H1 (cell line): ENCODE results near the gene SPATA6L. TPM values are rescaled to one million over a fixed set of nuclear protein-coding genes. Genes with fewer than 3 reads are reported as not detected.

Experiments used
- CTCF ChIA-PET: fragments of 300-600 bp; sonication (Branson Sonifier 250); formaldehyde crosslinking; loops from one replicate; lab custom pipeline; 2021; ENCODE audit not compliant: partially characterized antibody; lab: Charles Lee
- POLR2A ChIA-PET: fragments of 300-600 bp; sonication (Branson Sonifier 250); formaldehyde crosslinking; loops from one replicate; lab custom pipeline; 2021; ENCODE audit warnings: inconsistent platforms; ENCODE audit not compliant: partially characterized antibody; lab: Charles Lee
- DNase-seq, 2 experiments: peaks; one replicate each; pipeline versions ENCODE4 v3.0.0 to v3.0.0-alpha.2; 2010 to 2022; ENCODE audit warnings: low spot score in 2 of 2, low read depth in 1 of 2, mixed read lengths in 1 of 2
- FAIRE-seq: peaks from 2 replicates; lab custom pipeline; 2011; peaks lifted over from hg19 to GRCh38; lab: Jason Lieb, UNC
- H2AFZ ChIP-seq: 2 replicates; pipeline ENCODE4 v1.8.1; 2012; ENCODE audit warnings: low read length, inconsistent platforms
- H2AK5ac ChIP-seq: 2 replicates; pipeline ENCODE4 v1.6.1; 2013; ENCODE audit warnings: low read depth, low read length
- H2BK120ac ChIP-seq: replicated peaks from 2 replicates; pipeline ENCODE3; 2013; ENCODE audit warnings: low read depth, low read length, inconsistent platforms
- H2BK12ac ChIP-seq: 2 replicates; pipeline ENCODE4 v1.6.1; 2013; ENCODE audit warnings: low read depth, low read length
- H2BK15ac ChIP-seq: 2 replicates; pipeline ENCODE4 v1.6.1; 2013; ENCODE audit warnings: low read length
- H2BK20ac ChIP-seq: 2 replicates; pipeline ENCODE4 v1.6.1; 2013; ENCODE audit warnings: low read length
- H2BK5ac ChIP-seq: 2 replicates; pipeline ENCODE4 v1.6.1; 2013; ENCODE audit warnings: low read depth, low read length
- H3K14ac ChIP-seq: 2 replicates; pipeline ENCODE4 v1.6.1; 2013; ENCODE audit warnings: inconsistent platforms; ENCODE audit not compliant: insufficient read length
- H3K18ac ChIP-seq: 2 replicates; pipeline ENCODE4 v1.6.1; 2013; ENCODE audit warnings: low read length; ENCODE audit errors: extremely low read depth
- H3K23ac ChIP-seq: 2 replicates; pipeline ENCODE4 v1.6.1; 2013; ENCODE audit warnings: inconsistent platforms; ENCODE audit not compliant: insufficient read length
- H3K23me2 ChIP-seq: 2 replicates; pipeline ENCODE4 v1.6.1; 2013; ENCODE audit warnings: low read depth, low read length
- H3K27ac ChIP-seq: 2 replicates; pipeline ENCODE4 v1.6.1; 2011; ENCODE audit warnings: low read depth, low read length, inconsistent platforms
- H3K27me3 ChIP-seq, 4 experiments: replicated peaks in 1 of 4; 1 replicate in 1 of 4; 2 replicates in 3 of 4; pipeline versions ENCODE4 v1.6.1 to v1.8.1; 2011 to 2013; ENCODE audit warnings: low read length in 3 of 4, mild to moderate bottlenecking in 3 of 4, inconsistent platforms in 2 of 4, mixed read lengths in 2 of 4, moderate library complexity in 1 of 4; ENCODE audit not compliant: control insufficient read depth in 3 of 4, insufficient read depth in 3 of 4; ENCODE audit errors: extremely low read depth in 1 of 4
- H3K36me3 ChIP-seq, 4 experiments: 2 replicates each; pipeline versions ENCODE4 v1.6.1 to v1.8.1; 2011 to 2013; ENCODE audit warnings: mild to moderate bottlenecking in 4 of 4, low read length in 3 of 4, moderate library complexity in 2 of 4, control low read depth in 1 of 4, inconsistent platforms in 1 of 4; ENCODE audit not compliant: insufficient read depth in 4 of 4, control insufficient read depth in 2 of 4
- H3K4ac ChIP-seq: replicated peaks from 2 replicates; pipeline ENCODE3; 2013; ENCODE audit warnings: low read length, low read depth, mixed read lengths, inconsistent platforms; ENCODE audit not compliant: insufficient read length
- H3K4me1 ChIP-seq, 4 experiments: replicated peaks in 1 of 4; 1 replicate in 1 of 4; 2 replicates in 3 of 4; pipeline versions ENCODE4 v1.6.1 to v1.8.1; 2011 to 2013; ENCODE audit warnings: low read length in 3 of 4, inconsistent platforms in 2 of 4, mixed read lengths in 1 of 4; ENCODE audit not compliant: insufficient read depth in 4 of 4, control insufficient read depth in 3 of 4
- H3K4me2 ChIP-seq, 2 experiments: 2 replicates each; pipeline versions ENCODE4 v1.6.1 to v1.8.1; 2011 to 2013; ENCODE audit warnings: low read depth in 2 of 2, low read length in 2 of 2, control low read depth in 1 of 2, inconsistent platforms in 1 of 2, mild to moderate bottlenecking in 1 of 2; ENCODE audit not compliant: insufficient read depth in 1 of 2
- H3K4me3 ChIP-seq, 4 experiments: fragments of 200-600, 300-600 bp in 1 of 4; sonication (generic), shearing (Covaris generic), sonication (Bioruptor Twin) in 1 of 4; 2 replicates each; pipeline versions ENCODE4 v1.5.1 to v1.8.1; 2011 to 2016; ENCODE audit warnings: low read length in 4 of 4, low read depth in 3 of 4, control low read depth in 2 of 4, inconsistent platforms in 2 of 4, mild to moderate bottlenecking in 2 of 4, mixed read lengths in 1 of 4, moderate library complexity in 1 of 4; ENCODE audit not compliant: insufficient read depth in 2 of 4; ENCODE audit errors: extremely low read depth in 1 of 4
- H3K56ac ChIP-seq: replicated peaks from 2 replicates; pipeline ENCODE3; 2013; ENCODE audit warnings: low read depth, mild to moderate bottlenecking, mixed read lengths, low read length, inconsistent platforms; ENCODE audit not compliant: insufficient read length
- H3K79me1 ChIP-seq: 2 replicates; pipeline ENCODE4 v1.6.1; 2013; ENCODE audit warnings: low read depth, low read length, control low read depth
- H3K79me2 ChIP-seq, 2 experiments: 2 replicates each; pipeline versions ENCODE4 v1.6.1 to v1.8.1; 2012 to 2013; ENCODE audit warnings: low read length in 2 of 2, mild to moderate bottlenecking in 2 of 2, inconsistent platforms in 1 of 2; ENCODE audit not compliant: insufficient read depth in 2 of 2, control insufficient read depth in 1 of 2
- H3K9ac ChIP-seq, 4 experiments: replicated peaks in 1 of 4; 1 replicate in 1 of 4; 2 replicates in 3 of 4; pipeline versions ENCODE4 v1.6.1 to v1.8.1; 2011 to 2013; ENCODE audit warnings: low read depth in 3 of 4, low read length in 3 of 4, control low read depth in 2 of 4, mild to moderate bottlenecking in 2 of 4, moderate library complexity in 2 of 4, inconsistent platforms in 1 of 4; ENCODE audit errors: extremely low read depth in 1 of 4
- H3K9me3 ChIP-seq, 2 experiments: 2 replicates each; pipeline versions ENCODE4 v1.6.1 to v1.8.1; 2012 to 2013; ENCODE audit warnings: mild to moderate bottlenecking in 2 of 2, moderate library complexity in 2 of 2, control low read depth in 1 of 2, inconsistent platforms in 1 of 2, low read depth in 1 of 2, low read length in 1 of 2, mixed read lengths in 1 of 2; ENCODE audit not compliant: insufficient read depth in 2 of 2
- H4K20me1 ChIP-seq, 2 experiments: replicated peaks in 1 of 2; 2 replicates each; pipeline versions ENCODE3 to v1.8.1; 2011 to 2013; ENCODE audit warnings: inconsistent platforms in 2 of 2, low read length in 2 of 2, mild to moderate bottlenecking in 1 of 2; ENCODE audit not compliant: insufficient read depth in 2 of 2, control insufficient read depth in 1 of 2
- H4K5ac ChIP-seq: 2 replicates; pipeline ENCODE4 v1.6.1; 2013; ENCODE audit warnings: low read length, low read depth, mixed read lengths, inconsistent platforms; ENCODE audit not compliant: insufficient read length
- H4K8ac ChIP-seq: 2 replicates; pipeline ENCODE4 v1.8.0; 2013; ENCODE audit warnings: mild to moderate bottlenecking, moderate library complexity, low read length, inconsistent platforms; ENCODE audit not compliant: insufficient read depth; ENCODE audit errors: extremely low read depth
- H4K91ac ChIP-seq: replicated peaks from 2 replicates; pipeline ENCODE3; 2013; ENCODE audit warnings: low read length, mixed read lengths, inconsistent platforms; ENCODE audit not compliant: insufficient read length
- ASH2L ChIP-seq: fragments of 200-600, 300-600 bp; sonication (generic); IDR thresholded peaks from one replicate; pipeline ENCODE4 v1.7.1; 2017; ENCODE audit warnings: low read length
- BRCA1 ChIP-seq: IDR thresholded peaks from 2 replicates; pipeline ENCODE4 v1.6.1; 2012; ENCODE audit warnings: low read depth, low read length, improper control_type of control experiment
- CHD2 ChIP-seq: IDR thresholded peaks from 2 replicates; pipeline ENCODE4 v1.6.1; 2012; ENCODE audit warnings: low read length, improper control_type of control experiment
- whole genome bisulfite sequencing, 2 experiments: shearing (Covaris generic) in 1 of 2; methylation state at CpG; one replicate each; pipeline versions ENCODE4 v1.1.6 to v1.1.7; 2013 to 2015; ENCODE audit warnings: low lambda C conversion rate in 2 of 2, mixed read lengths in 2 of 2, inconsistent platforms in 1 of 2, low coverage in 1 of 2, missing lambda C conversion rate in 1 of 2; ENCODE audit not compliant: insufficient replicate concordance in 2 of 2, insufficient coverage in 1 of 2, insufficient read length in 1 of 2; ENCODE audit errors: extremely low coverage in 1 of 2, missing lambda C conversion rate in 1 of 2; 5-methylcytosine and 5-hydroxymethylcytosine counted together
- polyA plus RNA-seq, 7 experiments: library from polyadenylated mRNA; depleted of rRNA in 3 of 7; stranded (reverse) in 5 of 7; unstranded in 2 of 7; fragments of >200 nt in 5 of 7; fragments of 200-250 nt in 2 of 7; gene quantifications; 1 replicate in 5 of 7; 2 replicates in 1 of 7; 4 replicates in 1 of 7; pipeline versions ENCODE4 v1.2.1 to v1.2.3, GENCODE V29; 2011 to 2013; ENCODE audit warnings: missing spikeins in 2 of 7, mixed read lengths in 2 of 7
- total RNA-seq: library from RNA; stranded (reverse); fragmentation: NEBNext Ultra II Directional; extraction: Animal tissue kit (Norgen Biotek cat#: 25700); gene quantifications from 2 replicates; pipeline ENCODE4 v1.2.1, GENCODE V29; 2021

Gene SPATA6L
- total and polyA plus RNA-seq, 2 of the 8 experiments (the other 6 are each of a cell fraction or from before 2014, with no cell fraction given): 0.57 to 1.1 TPM

GRCh38 chr9:4691795-4692194 lies 25.5 kb upstream of the SPATA6L start:
- no peaks in the 10 kb centered on the region for H3K27me3 ChIP-seq
- no peak overlapping the region for H2BK12ac ChIP-seq
- no peak overlapping the region for H2BK20ac ChIP-seq
- no peaks in the 10 kb centered on the region for H3K9me3 ChIP-seq
- no peak overlapping the region for H2AFZ ChIP-seq
- DNase-seq (no peak), FAIRE-seq (no peak)
- H3K4ac ChIP-seq: no peak overlapping the region
- peaks cover 0 to 22% of the 10 kb centered on the region in 2 experiments; a peak in 2 of 4 replicates for H3K79me2 ChIP-seq
- 83% methylated on average over 3 of the region's 3 CpGs; no CpG with 5 or more reads in 1 of the 2 experiments for WGBS, 2 experiments
- no peak overlapping the region for H2AK5ac ChIP-seq
- no peak overlapping the region for H3K27ac ChIP-seq
- H3K9ac ChIP-seq: no peak overlapping the region
- H3K56ac ChIP-seq: no peak overlapping the region
- H4K8ac ChIP-seq: no peak overlapping the region
- H2BK5ac ChIP-seq: no peak overlapping the region
- CTCF ChIA-PET: interaction anchor here (0.6 to 0.7 kb wide), 2 partner anchors 9 to 67 kb away, joined by 3 to 4 read pairs; no protein-coding TSS in a partner anchor
- no peak overlapping the region for H3K18ac ChIP-seq
- peaks cover 0 to 2% of the 10 kb centered on the region in 2 experiments for H4K20me1 ChIP-seq
- POLR2A ChIA-PET: interaction anchor here (0.6 to 1.1 kb wide), 3 partner anchors 10 to 43 kb away, joined by 3 to 4 read pairs (median 3); no protein-coding TSS in a partner anchor
- H3K79me1 ChIP-seq: no peaks in the 10 kb centered on the region
- no peak overlapping the region for H2BK15ac ChIP-seq
- no peak overlapping the region for H2BK120ac ChIP-seq
- H3K23ac ChIP-seq: no peak overlapping the region
- peaks cover 0 to 31% (median 4%) of the 10 kb centered on the region in 4 experiments; a peak in 2 of 8 replicates for H3K36me3 ChIP-seq
- no peaks in the 10 kb centered on the region for H3K4me1 ChIP-seq
- no peak overlapping the region for H4K91ac ChIP-seq
- H3K14ac ChIP-seq: no peak overlapping the region
- no peak for TF ChIP-seq ASH2L
- TF ChIP-seq CHD2: no peak
- TF ChIP-seq BRCA1: no peak
- H3K4me3 ChIP-seq: no peak overlapping the region
- H3K4me2 ChIP-seq: no peak overlapping the region
- H3K23me2 ChIP-seq: no peaks in the 10 kb centered on the region
- H4K5ac ChIP-seq: no peak overlapping the region
